Vagina (tissue), 2 donors: ENCODE data around the gene ASB10. TPM values are rescaled to one million over a fixed set of nuclear protein-coding genes. Genes with fewer than 3 reads are reported as not detected.

ENCODE experiments used
- DNase-seq, 2 donors: peaks; one replicate each; pipeline ENCODE4 v3.0.0-alpha.2; 2017; ENCODE audit errors: extremely low spot score in 2 of 2
- H3K27ac ChIP-seq: fragments of 200-600 bp; sonication (generic); one replicate; pipeline ENCODE4 v1.5.1; 2019
- H3K27me3 ChIP-seq: fragments of 200-600 bp; sonication (generic); one replicate; pipeline ENCODE4 v1.5.1; 2019
- H3K36me3 ChIP-seq, 2 donors: fragments of 200-600 bp; sonication (generic); one replicate each; pipeline ENCODE4 v1.5.1; 2017 to 2019
- H3K4me1 ChIP-seq: fragments of 200-600 bp; sonication (generic); one replicate; pipeline ENCODE4 v1.5.1; 2019
- H3K4me3 ChIP-seq, 2 donors: fragments of 200-600 bp; sonication (generic); 1 replicate in 1 of 2; 2 replicates in 1 of 2; pipeline ENCODE4 v1.5.1; 2016 to 2019
- H3K9me3 ChIP-seq: fragments of 200-600 bp; sonication (generic); one replicate; pipeline ENCODE4 v1.5.1; 2019
- CTCF ChIP-seq, 3 experiments: fragments of 450-650 bp in 2 of 3; fragments of 200-600 bp in 1 of 3; sonication (generic) in 1 of 3; IDR thresholded peaks; one replicate each; pipeline ENCODE4 v1.5.1; 2017 to 2019; ENCODE audit warnings: antibody characterized with exemption in 3 of 3, mild to moderate bottlenecking in 2 of 3, moderate library complexity in 2 of 3
- POLR2A ChIP-seq, 2 donors: fragments of 450-650 bp; IDR thresholded peaks; one replicate each; pipeline ENCODE4 v1.6.1; 2017; ENCODE audit warnings: antibody characterized with exemption in 2 of 2, mild to moderate bottlenecking in 2 of 2, moderate library complexity in 2 of 2
- POLR2AphosphoS5 ChIP-seq, 2 donors: sonication (generic); formaldehyde crosslinking; IDR thresholded peaks; one replicate each; pipeline ENCODE4 v1.9.0; 2017; ENCODE audit warnings: antibody characterized with exemption in 2 of 2, mild to moderate bottlenecking in 2 of 2, low read depth in 1 of 2; ENCODE audit not compliant: insufficient read depth in 1 of 2
- intact Hi-C: fragments of 100-400 bp; cut with DNase I; formaldehyde crosslinking; loops from one replicate; pipeline ENCODE4 v1.15.1; 2023
- total RNA-seq: library from RNA; depleted of rRNA; stranded (reverse); fragments of >200 nt; gene quantifications from one replicate; pipeline ENCODE4 v1.2.3, GENCODE V29; 2016

Gene ASB10
- total RNA-seq, 1 donor from 2014 or later, result not detected

- Histone ChIP-seq H3K9me3 (no peaks in the 10 kb centered on the region), H3K27me3 (no peaks in the 10 kb centered on the region), H3K27ac (no peak overlapping the region), H3K36me3 (no peaks in the 10 kb centered on the region), H3K4me3 (no peak overlapping the region), H3K4me1 (no peaks in the 10 kb centered on the region)
- intact Hi-C loops, result no loop called here
- no peak for TF ChIP-seq POLR2A (IDR thresholded peaks at IDR 0.05)
- no peak for TF ChIP-seq POLR2AphosphoS5 (IDR thresholded peaks at IDR 0.05; ENCODE audit: insufficient read depth in 1 of 2, low read depth in 1 of 2)
- no peak for TF ChIP-seq CTCF (IDR thresholded peaks at IDR 0.05)
- no peak for DNase-seq
Observed at GRCh38 chr7:151178236-151178635, 8.8 kb downstream of the ASB10 start.

- H3K4me3 ChIP-seq, result no peak overlapping the region
- no peaks in the 10 kb centered on the region for H3K36me3 ChIP-seq
- no peak for TF ChIP-seq POLR2AphosphoS5 (IDR thresholded peaks at IDR 0.05; ENCODE audit: insufficient read depth in 1 of 2, low read depth in 1 of 2)
- no peak for TF ChIP-seq CTCF (IDR thresholded peaks at IDR 0.05)
- TF ChIP-seq POLR2A (IDR thresholded peaks at IDR 0.05), result no peak
- no peak overlapping the region for H3K27ac ChIP-seq
- intact Hi-C loops, result no loop called here
- H3K9me3 ChIP-seq, result no peaks in the 10 kb centered on the region
- H3K4me1 ChIP-seq, result no peaks in the 10 kb centered on the region
- DNase-seq, result no peak
- no peaks in the 10 kb centered on the region for H3K27me3 ChIP-seq
Observed at GRCh38 chr7:151177310-151177709, 9.7 kb downstream of the ASB10 start.

- Histone ChIP-seq H3K27ac (no peak overlapping the region), H3K27me3 (no peaks in the 10 kb centered on the region), H3K4me1 (no peaks in the 10 kb centered on the region), H3K9me3 (no peaks in the 10 kb centered on the region), H3K36me3 (no peaks in the 10 kb centered on the region), H3K4me3 (no peak overlapping the region)
- intact Hi-C loops, result no loop called here
- TF ChIP-seq POLR2AphosphoS5 (IDR thresholded peaks at IDR 0.05; ENCODE audit: insufficient read depth in 1 of 2, low read depth in 1 of 2) (no peak), CTCF (IDR thresholded peaks at IDR 0.05) (no peak), POLR2A (IDR thresholded peaks at IDR 0.05) (no peak)
- DNase-seq, result peak in 1 of 2 donors; percentile 85
Observed at GRCh38 chr7:151176401-151176800, 10.6 kb downstream of the ASB10 start.

GRCh38 chr7:151175793-151176311, 11.2 kb downstream of the ASB10 start:
- no peaks in the 10 kb centered on the region for H3K27me3 ChIP-seq
- no peak overlapping the region for H3K4me3 ChIP-seq
- H3K27ac ChIP-seq, result no peak overlapping the region
- H3K9me3 ChIP-seq, result no peaks in the 10 kb centered on the region
- intact Hi-C loops, result no loop called here
- H3K36me3 ChIP-seq, result no peaks in the 10 kb centered on the region
- DNase-seq, result peak in 1 of 2 donors; percentile 93
- TF ChIP-seq POLR2A (IDR thresholded peaks at IDR 0.05), result no peak
- no peak for TF ChIP-seq CTCF (IDR thresholded peaks at IDR 0.05)
- H3K4me1 ChIP-seq, result no peaks in the 10 kb centered on the region

GRCh38 chr7:151175047-151175792, 11.8 kb downstream of the ASB10 start:
- Histone ChIP-seq H3K27me3 (no peaks in the 10 kb centered on the region), H3K36me3 (no peaks in the 10 kb centered on the region), H3K4me1 (no peaks in the 10 kb centered on the region), H3K9me3 (no peaks in the 10 kb centered on the region), H3K4me3 (no peak overlapping the region), H3K27ac (no peak overlapping the region)
- peak in 1 of 2 donors; percentile 94 for DNase-seq
- TF ChIP-seq POLR2A (IDR thresholded peaks at IDR 0.05) (no peak), CTCF (IDR thresholded peaks at IDR 0.05) (no peak), POLR2AphosphoS5 (IDR thresholded peaks at IDR 0.05; ENCODE audit: insufficient read depth in 1 of 2, low read depth in 1 of 2) (no peak)
- intact Hi-C loops, result no loop called here
